NCI-H1048 (cell line): ENCODE data around the gene DNAH8.
"Not testable (repeated sequence)": the region's sequence is repeated elsewhere in the genome, so short reads cannot be mapped to it uniquely, and the experiment has no call there.

ENCODE experiments used
- DNase-seq: peaks from one replicate; lab custom pipeline; 2025; lab: John Stamatoyannopoulos, UW

DNAH8 gene

DNA sequence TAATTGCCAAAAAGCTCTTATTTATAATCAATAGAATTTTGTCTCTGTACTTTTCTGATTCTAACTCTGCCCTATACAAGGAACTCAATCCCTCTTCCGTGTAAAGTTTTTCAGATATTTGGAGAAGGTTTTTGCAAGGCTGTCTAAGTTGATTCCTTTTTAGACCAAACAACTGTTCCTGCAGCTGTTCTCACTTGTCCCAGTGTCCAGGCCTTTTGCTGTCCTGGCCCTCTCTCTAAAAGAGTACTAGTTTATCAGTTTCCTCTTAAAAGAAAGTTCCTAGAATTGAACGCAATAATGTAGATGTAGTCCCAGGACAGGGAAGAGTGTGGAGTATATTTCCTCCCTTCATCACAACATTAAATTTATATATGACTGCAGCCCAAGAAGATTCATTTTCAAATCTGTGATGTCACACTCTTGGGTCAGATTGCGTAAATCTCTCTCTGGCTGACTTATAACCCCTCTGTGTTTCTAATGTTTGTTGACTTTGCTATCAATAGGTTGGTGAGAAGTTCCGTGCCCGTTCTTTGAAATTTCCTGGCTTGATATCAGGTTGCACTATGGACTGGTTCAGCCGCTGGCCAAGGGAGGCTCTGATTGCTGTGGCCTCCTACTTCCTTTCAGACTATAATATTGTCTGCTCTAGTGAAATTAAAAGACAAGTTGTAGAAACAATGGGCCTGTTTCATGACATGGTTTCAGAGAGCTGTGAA, 194.1 kb downstream of the DNAH8 start:
- no peak for DNase-seq

DNA sequence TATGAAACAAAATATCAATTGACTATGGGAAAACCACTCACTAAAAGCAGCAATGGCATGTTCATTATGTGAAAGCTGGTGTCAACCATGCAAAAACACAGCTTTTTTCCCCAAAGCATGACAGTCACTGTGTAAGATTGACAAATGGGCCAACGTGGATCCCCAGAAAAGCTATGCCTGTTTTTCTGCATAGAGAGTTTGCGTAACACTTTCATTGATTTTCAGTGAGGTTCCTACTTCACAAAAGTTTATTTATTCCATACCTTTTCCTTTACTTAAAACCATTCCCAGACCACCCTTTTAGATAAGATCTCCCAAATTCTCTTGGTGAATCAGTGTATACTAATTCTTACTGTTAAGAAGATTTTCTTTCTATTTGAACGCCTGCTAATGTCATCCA, 195.1 kb downstream of the DNAH8 start:
- no peak for DNase-seq

GRCh38 chr6:38912378-38912777, 197.3 kb downstream of the DNAH8 start:
- no peak for DNase-seq

DNA sequence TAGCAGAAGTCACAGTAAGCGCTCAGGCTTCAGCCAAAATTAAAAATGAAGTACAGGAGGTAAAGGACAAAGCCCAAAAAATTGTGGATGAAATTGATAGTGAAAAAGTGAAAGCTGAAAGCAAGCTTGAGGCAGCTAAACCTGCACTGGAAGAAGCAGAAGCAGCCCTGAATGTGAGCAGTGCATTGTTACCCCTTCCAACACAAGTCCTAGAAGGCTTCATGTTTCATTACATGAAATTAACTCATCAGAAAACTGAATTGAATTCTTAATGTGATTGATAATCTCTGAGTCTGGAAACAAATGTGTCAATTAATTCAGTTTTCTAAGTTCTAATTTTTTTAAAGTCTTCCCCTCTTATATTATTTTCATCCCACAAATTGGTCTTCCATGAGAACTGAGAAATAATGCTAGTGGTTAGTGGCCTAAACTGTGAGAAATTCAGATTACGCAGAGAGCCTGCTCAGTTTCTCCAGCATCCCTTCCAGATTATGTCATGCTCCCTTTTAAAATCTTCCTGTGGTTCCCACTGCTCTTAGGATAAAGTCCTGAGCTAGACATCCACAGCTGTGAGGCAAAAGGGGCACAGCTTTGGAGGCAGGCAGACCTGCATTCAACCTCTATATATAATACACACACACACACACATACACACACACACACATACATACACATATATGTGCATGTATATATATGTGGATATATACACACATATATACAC, 200.3 kb downstream of the DNAH8 start:
- DNase-seq: no peak

DNA sequence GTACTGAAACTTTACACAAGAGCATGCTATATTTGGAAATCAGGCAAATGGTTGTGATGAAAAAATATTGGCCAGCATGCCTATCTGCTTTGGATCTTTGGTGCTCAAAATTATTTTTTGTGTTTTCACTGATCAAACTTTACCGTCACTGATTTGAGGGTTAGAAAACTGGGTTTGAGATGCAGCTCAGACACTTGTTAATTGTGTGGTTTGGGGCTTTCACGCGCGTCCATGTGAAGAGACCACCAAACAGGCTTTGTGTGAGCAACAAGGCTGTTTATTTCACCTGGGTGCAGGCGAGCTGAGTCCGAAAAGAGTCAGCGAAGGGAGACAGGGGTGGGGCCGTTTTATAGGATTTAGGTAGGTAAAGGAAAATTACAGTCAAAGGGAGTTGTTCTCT, 206.4 kb downstream of the DNAH8 start:
- DNase-seq: not testable (repeated sequence)

DNA sequence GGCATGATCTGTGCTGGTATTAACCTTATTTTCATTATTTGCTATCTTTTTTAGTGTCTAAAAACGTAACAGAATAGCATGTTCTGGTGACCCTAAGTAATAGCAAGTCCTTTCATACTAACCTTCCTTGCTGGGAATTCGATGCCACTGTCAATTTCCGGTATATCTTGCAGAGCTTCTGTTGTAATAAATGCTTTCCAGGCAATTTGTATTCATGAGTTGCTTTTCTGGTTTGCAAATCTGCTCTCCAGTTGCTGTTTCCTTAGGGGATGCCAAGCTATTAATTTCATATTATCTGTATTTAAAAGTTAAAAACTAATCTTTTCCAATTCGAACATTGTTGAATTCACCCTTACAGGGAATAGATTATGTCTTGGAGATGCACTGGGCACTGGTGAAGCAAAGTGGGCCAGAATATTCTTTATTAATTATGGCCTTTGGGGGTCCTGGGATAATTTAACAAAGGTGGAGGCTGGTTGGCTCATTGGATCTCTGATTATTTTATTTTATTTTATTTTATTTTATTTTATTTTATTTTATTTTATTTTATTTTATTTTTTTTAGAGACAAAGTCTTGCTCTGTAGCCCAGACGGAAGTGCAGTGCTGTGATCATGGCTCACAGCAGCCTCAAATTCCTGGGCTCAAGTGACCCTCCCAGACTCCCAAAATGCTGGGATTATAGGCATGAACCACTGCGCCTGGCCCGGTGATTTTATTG, 209.8 kb downstream of the DNAH8 start:
- DNase-seq: no peak

DNA sequence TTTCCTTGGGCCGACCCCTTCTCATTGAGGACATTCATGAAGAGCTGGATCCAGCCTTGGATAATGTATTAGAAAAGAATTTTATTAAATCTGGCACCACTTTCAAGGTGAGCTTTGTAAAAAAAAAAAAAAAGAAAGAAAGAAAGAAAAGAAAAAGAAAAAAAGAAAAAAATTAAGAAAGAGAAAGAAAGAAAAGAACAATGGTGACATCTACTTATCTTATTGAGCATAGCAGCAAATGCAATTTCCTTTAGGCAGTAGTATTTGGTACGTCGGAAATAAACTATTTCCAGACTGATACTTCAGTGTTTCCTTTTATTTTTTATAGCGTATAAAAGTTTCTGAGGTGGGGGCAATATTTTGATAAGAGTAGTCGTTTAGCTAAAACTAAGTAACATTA, 214.4 kb downstream of the DNAH8 start:
- DNase-seq: no peak

- no peak for DNase-seq
Observed at GRCh38 chr6:38933426-38933825, 218.3 kb downstream of the DNAH8 start.

DNA sequence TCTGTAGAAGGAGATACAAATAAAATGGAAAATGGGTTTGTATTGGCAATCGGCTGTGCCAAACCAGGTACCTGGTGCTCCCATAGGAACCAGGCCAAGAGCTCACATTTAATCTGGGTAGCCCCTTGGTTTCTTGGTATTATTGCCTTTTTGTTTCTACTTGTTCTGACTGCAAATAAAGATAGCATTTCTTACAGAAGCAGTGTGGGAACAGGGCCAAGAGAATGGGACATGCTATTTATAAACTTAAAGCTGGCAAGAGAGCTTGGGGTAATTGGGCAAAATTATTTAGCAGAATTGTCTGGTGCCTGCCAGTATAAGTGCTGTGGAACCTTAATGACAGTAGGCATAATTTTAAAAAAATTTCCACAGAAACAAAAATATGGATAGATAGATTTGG, 219.9 kb downstream of the DNAH8 start:
- DNase-seq: no peak

DNA sequence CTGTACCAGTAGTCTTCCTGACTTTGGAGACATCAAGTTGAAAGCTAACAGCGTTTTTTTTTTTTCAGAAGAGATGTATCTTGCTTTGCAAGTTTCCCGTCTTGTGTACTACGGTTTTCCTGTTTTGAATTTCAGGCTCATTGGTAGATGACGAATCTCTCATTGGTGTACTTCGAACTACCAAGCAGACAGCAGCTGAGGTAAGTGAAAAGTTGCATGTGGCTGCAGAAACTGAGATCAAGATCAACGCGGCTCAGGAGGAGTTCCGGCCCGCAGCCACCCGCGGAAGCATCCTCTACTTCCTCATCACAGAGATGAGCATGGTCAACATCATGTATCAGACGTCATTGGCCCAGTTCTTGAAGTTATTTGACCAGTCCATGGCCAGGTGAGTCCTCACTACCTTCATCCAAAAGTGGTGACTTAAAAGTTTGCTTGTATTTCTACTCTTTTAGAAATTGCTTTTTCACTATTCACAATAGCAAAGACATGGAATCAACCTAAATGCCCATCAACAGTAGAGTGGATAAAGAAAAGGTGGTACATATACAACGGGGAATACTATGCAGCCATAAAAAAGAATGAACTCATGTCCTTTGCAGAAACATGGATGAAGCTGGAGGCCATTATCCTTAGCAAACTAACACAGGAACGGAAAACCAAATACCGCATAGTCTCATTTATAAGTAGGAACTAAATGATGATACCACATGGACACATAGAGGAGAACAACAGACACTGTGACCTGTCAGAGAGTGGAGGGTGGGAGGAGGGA, 222.9 kb downstream of the DNAH8 start:
- no peak for DNase-seq

DNA sequence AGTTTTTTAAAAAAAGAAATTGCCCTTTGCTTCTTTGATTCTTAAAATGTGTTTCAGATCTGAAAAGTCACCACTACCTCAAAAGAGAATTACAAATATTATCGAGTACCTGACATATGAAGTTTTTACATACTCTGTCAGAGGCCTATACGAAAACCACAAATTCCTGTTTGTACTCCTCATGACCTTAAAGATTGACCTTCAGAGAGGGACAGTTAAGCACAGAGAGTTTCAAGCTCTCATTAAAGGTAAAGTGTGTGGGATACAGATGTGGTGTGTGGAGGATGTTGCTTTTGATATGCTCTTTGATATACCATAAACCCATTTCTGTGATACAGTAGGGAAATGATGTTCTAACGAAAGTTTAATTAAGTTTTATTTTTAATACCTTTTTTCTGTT, 223.6 kb downstream of the DNAH8 start:
- DNase-seq: no peak

- no peak for DNase-seq
Observed at GRCh38 chr6:38942442-38942841, 227.3 kb downstream of the DNAH8 start.

GRCh38 chr6:38942965-38943364, 227.9 kb downstream of the DNAH8 start:
- DNase-seq: no peak

DNA sequence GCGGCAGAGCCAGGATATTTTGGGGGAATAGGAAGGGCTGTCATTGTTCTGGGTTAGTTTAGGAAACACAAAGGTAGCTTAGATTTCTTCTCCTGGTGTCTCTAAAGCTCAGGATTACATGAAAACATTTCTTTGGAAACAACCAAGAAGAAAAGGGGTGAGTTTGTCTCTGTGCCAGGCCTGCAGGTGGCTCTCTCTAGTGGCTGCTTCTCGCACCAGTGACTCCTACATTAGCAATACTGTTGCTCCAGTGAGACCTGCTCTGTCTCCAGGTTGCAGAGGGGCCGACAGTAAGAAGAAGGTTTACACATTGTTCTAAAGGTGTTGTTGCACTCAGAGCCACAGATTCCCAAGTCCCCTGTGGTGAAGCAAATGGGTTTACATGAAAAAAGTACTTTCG, 228.9 kb downstream of the DNAH8 start:
- DNase-seq: no peak

- no peak for DNase-seq
Observed at GRCh38 chr6:38944655-38945279, 229.7 kb downstream of the DNAH8 start.

- DNase-seq: no peak
Observed at GRCh38 chr6:38955861-38956260, 240.8 kb downstream of the DNAH8 start.

DNA sequence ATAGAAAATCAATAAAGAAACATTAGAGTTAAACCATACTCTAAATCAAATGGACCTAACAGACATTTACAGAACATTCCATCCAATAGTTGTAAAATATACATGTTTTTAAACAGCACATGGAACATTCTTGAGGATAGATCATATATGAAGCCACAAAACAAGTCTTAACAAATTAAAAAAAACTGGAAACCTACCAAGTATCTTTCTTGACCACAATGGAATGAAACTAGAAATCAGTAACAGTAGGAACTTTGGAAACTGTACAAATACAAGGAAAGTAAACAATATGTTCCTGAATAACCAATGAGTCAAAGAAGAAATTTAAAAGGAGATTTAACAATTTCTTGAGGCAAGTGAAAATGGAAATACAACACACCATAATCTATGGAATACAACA, 242.3 kb downstream of the DNAH8 start:
- no peak for DNase-seq

DNA sequence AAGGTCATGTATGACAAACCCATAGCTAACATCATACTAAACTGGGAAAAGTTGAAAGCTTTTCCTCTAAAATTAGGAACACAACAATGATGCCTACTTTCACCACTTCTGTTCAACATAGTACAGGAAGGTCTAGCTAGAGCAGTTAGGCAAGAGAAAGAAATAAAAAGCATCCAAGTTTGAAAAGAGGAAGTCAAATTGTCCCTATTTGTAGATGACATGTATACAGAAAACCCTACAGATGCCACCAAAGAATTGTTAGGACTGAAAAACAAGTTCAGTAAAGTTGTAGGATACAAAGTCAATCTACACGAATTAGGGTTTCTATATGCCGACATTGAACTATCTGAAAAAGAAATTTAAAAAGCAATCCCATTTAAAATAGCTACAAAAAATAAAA, 244.0 kb downstream of the DNAH8 start:
- no peak for DNase-seq

DNA sequence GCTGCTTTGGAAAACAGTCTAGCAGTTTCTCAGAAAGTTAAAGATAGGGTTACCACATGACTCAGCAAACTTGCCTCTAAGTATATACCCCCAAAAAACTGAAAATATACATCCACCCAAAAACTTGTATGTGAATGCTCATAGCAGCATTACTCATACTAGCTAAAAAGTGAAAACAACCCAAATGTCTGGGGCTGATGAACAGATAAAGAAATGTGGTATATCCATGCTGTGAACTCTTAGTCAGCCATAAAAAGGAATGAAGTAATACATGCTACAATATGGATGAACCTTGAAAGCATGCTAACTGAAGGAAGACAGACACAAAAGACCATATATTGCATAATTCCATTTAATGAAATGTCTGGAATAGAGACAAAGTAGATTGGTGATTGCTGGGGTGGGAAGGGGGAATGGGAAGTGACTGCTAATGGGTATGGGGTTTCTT, 253.6 kb downstream of the DNAH8 start:
- DNase-seq: no peak

GRCh38 chr6:38973178-38974057, 258.3 kb downstream of the DNAH8 start:
- no peak for DNase-seq
